Measurements from ENCODE around the gene USPL1.

The USPL1 gene

DNA sequence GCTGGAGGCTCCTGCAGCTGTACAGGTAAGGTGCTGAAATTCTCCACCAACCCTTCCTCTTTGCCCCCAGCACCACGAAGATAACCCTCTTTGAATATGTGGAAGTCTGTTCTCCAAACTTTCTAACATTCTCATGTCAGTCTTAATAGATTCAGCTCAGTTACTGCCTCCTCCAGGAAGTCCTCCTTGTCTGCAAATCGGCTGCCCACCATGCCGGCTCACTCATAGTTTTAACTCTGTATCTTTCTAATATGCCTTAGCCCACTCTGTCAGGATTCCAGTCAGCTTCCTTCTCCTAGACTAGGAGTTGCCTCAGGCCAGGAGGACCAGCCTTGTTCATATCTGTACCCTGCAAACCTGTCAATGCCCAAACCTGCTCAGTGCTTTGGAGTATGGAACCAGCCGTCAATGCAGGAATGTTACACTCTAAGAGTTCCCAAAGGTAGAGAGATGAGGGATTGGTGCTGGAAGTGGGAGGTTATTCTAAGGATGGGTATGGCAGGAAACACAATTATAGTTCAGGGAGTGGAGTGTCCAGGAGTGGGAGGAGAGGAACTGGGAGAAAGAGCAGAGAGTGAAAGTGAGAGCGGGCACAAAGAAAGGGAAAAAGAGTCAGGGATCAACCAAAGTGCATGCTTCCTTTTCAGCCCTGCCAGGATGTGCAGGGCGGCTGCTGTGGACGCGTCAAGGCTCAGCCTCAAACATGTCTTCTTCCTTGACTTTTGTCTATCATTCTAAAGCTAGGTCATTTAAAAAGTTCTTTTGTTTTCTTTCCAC is 79.6 kb downstream of the USPL1 start:
- no peak for DNase-seq (ENCODE audit: low read depth in 3 of 3)

DNA sequence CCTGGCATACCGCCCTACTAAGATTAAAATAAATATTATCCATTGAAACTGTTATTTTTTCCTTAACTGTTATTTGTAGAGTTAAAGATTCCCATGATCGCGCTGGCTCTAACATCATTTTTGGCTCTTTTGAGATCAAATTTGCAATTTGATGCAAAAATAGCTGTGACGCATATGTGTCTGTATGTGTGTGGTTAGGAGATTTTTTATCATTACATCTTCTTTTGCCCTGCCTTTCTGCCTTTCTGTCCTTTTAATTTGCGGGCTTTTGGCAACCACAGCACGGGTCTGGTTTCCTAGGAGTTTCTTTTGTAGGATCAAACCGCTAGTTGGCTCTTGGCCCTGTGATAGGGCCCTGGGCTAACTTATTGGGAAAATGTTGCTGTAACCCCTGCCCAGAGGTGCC is 80.3 kb downstream of the USPL1 start:
- no peak for DNase-seq (ENCODE audit: low read depth in 3 of 3)

DNA sequence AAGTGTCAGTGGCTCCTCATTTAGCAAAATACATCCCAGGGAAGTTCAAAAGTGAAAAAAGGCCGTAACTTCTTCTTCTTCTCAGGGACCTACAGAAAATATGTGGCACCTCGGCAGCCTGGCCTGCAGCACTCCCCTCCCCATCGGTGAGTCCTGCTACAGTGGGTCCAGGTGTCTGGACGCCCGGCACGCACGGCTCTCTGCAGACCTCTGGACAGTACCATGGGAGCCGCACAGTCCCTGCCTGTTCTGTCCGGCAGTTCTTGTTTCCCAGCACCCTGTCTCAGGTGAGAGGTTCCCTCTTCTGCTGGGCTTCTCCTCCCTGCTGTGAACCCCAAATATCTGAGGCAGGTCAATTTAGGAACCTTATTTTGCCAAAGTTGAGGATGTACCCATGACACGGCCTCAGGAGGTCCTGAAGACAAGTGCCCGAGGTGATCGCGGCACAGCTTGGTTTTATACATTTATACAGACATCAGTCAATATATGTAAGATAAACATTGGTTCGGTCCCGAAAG is 80.8 kb downstream of the USPL1 start:
- DNase-seq (ENCODE audit: low read depth in 3 of 3), result no peak

DNA sequence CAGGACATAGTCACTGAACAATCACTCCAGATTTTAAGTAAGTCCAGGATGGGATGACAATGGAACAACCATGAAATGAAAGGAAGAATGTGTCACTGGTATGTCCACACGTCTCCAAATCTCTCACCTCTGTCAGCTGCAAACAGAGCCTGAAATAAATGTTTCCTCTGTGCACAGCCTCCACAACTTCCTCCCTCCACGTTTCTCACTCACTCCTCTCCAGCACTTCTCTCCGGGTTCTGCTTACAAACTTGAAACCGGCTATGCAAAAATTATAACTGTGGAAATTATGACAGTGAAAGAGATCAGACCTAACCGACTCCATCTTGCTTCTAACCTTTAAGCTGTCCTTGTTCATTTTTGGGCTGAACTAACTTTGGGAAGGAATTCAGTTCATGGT is 82.6 kb downstream of the USPL1 start:
- DNase-seq (ENCODE audit: low read depth in 3 of 3), result no peak

DNA sequence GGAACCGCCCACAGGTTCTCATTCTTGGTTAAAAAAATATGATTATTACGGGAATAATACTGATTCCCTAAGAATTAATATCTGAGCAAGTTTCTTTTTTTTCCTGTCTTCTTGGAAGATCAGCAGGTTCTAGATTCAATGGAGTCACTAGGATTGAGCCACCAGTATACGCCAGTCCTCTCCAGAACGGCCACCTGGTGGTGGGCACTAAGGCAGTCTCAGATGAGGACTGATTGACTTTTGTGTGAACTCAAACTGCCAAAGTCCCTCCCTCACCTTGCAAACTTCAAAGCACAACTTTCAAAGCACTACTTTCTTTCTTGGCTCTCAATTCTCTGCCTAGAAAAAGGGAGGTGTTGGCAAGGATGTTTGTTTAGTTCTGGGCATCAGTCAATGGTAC is 84.3 kb downstream of the USPL1 start:
- no peak for DNase-seq (ENCODE audit: low read depth in 3 of 3)

DNA sequence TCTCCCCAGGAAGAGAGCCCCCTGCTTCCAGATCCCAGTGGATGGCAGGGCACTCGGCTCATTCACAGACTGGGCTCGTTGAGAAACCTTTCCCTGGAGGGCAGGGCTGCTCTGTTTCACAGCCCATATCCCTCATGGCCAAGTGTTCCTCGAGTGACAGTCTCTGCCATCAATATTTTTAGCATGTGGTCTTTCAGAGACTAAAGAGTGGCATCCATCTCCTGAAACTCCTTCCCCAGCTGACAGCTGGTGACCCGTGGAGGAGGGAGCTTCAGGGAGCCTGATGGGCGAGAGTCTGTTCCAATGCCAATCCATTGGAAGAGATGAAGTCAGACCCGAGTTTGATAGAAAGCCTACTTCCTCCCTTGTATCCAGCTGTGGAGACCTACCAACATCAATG is 86.9 kb downstream of the USPL1 start:
- no peak for DNase-seq (ENCODE audit: low read depth in 3 of 3)

DNA sequence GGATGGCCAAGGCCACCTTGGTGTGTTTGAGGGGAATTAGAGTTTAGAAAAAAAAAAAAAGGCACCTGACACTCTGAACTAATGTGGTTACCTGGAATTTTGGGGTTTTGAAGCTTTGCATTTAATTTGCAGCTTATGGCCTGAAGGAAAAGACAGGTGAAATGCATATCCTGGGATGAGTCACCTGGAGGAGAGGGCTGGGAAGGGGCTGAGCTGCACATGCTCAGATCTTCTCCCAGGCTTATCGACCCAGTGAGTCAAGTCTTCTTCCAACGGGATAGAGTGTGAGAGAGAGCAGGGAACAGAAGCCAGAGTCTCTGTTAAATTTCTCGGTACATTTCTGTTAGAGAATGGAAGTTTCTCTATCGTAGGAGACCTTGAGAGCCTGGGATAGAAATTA is 88.0 kb downstream of the USPL1 start:
- no peak for DNase-seq (ENCODE audit: low read depth in 3 of 3)

DNA sequence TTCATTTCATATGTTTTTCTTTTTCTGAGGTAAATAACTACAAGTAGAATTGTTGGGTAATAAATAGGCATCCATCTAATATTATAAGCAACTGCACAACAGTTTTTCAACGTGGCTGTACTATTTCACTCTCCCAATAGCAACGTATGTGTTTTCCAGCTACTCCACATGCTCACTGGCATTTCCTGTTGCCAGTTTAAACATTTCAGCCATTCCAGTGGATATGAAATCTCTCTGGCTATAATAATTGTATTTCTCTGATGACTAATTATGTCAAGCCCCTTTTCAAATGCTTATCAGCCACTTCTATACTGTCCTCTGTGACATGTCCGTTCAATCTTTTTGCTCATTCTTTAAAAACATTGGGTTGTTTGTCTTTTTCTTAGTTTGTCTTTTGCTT is 90.8 kb downstream of the USPL1 start:
- DNase-seq (ENCODE audit: low read depth in 3 of 3), result no peak

All from stimulated activated CD4-positive, alpha-beta T cell treated with anti-CD3 and anti-CD28 coated beads, TNF-alpha, amount 100 ng/mL, for 48 hours (primary cell).